ENCODE data around the gene TEX2. TPM values are rescaled to one million over a fixed set of nuclear protein-coding genes. Genes with fewer than 3 reads are reported as not detected.

Gene TEX2
- total RNA-seq, 1 donor from 2014 or later = 41.3 TPM

DNA sequence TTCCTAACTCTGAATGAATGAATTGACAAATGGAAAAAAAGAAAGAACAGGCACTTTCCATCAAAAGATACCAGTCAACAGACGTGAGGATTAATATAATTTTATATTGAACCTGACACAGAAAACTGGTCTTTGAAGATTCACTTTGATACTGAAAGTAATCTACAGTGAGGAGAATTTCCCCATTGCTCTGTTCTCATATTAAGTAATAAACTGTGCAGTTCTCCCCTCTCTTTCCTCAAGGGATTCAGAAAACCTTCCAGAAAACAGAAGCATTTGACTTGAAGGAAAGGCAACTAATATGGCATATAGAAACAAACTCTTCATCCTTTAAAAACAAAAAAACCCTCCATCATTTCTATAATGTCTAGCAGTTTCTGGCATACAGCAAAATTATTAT, 2.2 kb downstream of the TEX2 start:
- Histone ChIP-seq H3K4me1 (peaks cover 25% of the 10 kb centered on the region), H3K9me3 (no peaks in the 10 kb centered on the region), H3K4me3 (peak overlapping the region; percentile 91), H3K36me3 (no peaks in the 10 kb centered on the region), H3K27ac (no peak overlapping the region), H3K27me3 (ENCODE audit: low read depth) (no peaks in the 10 kb centered on the region)
- intact Hi-C loops (cut with DNase I) = no loop called here
- DNase-seq (no peak), ATAC-seq (no peak)
- TF ChIP-seq, protein P1, sequence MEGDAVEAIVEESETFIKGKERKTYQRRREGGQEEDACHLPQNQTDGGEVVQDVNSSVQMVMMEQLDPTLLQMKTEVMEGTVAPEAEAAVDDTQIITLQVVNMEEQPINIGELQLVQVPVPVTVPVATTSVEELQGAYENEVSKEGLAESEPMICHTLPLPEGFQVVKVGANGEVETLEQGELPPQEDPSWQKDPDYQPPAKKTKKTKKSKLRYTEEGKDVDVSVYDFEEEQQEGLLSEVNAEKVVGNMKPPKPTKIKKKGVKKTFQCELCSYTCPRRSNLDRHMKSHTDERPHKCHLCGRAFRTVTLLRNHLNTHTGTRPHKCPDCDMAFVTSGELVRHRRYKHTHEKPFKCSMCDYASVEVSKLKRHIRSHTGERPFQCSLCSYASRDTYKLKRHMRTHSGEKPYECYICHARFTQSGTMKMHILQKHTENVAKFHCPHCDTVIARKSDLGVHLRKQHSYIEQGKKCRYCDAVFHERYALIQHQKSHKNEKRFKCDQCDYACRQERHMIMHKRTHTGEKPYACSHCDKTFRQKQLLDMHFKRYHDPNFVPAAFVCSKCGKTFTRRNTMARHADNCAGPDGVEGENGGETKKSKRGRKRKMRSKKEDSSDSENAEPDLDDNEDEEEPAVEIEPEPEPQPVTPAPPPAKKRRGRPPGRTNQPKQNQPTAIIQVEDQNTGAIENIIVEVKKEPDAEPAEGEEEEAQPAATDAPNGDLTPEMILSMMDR (IDR thresholded peaks at IDR 0.05) = no peak

DNA sequence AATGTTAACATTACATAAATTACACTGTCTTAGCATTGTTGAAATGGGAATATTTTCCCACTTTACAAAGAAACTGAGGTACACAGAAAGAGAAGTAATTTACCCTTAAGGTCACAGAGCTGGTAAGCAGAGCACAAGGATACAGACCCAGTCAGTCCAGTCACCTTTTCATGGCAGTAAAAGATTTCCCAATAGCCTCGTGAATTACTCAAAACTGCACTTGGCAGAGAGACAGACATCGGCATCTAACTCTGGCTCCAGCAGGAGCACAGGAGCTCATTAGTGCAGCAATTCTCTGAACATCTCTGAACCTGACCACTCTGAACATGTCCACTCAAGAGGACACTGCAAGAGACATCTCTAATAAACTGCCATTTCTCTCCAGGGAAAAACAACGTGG, 3.1 kb downstream of the TEX2 start:
- no peak overlapping the region for H3K4me3 ChIP-seq
- no peaks in the 10 kb centered on the region for H3K36me3 ChIP-seq
- H3K4me1 ChIP-seq = peaks cover 25% of the 10 kb centered on the region
- DNase-seq = no peak
- intact Hi-C loops (cut with DNase I) = no loop called here
- no peak overlapping the region for H3K27ac ChIP-seq
- ATAC-seq = no peak
- TF ChIP-seq, protein P1 (IDR thresholded peaks at IDR 0.05) = no peak
- H3K9me3 ChIP-seq = no peaks in the 10 kb centered on the region
- no peaks in the 10 kb centered on the region for H3K27me3 ChIP-seq (ENCODE audit: low read depth)

DNA sequence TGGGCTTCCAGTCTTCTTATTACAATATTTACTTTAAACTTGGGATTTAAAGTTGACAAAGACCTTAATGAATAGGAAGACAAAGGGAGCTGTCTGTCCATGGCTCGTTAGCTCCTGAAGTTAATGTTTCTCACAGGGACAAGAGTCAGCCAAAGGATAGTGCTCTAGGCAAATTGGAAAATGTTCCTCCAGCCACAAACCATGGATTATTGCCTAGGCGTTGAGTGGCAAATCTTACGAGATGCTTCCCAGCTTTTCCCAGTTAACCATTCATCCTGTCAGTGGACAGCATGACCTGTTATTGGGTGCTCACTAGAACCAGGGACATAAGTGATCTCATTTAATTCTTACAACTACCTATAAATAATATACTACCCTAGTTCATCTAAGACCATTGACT, 3.6 kb downstream of the TEX2 start:
- ATAC-seq (no peak), DNase-seq (no peak)
- Histone ChIP-seq H3K36me3 (no peaks in the 10 kb centered on the region), H3K9me3 (no peaks in the 10 kb centered on the region), H3K27me3 (ENCODE audit: low read depth) (no peaks in the 10 kb centered on the region), H3K4me3 (no peak overlapping the region), H3K4me1 (peaks cover 25% of the 10 kb centered on the region), H3K27ac (no peak overlapping the region)
- intact Hi-C loops (cut with DNase I) = no loop called here
- TF ChIP-seq, protein P1 (IDR thresholded peaks at IDR 0.05) = no peak

DNA sequence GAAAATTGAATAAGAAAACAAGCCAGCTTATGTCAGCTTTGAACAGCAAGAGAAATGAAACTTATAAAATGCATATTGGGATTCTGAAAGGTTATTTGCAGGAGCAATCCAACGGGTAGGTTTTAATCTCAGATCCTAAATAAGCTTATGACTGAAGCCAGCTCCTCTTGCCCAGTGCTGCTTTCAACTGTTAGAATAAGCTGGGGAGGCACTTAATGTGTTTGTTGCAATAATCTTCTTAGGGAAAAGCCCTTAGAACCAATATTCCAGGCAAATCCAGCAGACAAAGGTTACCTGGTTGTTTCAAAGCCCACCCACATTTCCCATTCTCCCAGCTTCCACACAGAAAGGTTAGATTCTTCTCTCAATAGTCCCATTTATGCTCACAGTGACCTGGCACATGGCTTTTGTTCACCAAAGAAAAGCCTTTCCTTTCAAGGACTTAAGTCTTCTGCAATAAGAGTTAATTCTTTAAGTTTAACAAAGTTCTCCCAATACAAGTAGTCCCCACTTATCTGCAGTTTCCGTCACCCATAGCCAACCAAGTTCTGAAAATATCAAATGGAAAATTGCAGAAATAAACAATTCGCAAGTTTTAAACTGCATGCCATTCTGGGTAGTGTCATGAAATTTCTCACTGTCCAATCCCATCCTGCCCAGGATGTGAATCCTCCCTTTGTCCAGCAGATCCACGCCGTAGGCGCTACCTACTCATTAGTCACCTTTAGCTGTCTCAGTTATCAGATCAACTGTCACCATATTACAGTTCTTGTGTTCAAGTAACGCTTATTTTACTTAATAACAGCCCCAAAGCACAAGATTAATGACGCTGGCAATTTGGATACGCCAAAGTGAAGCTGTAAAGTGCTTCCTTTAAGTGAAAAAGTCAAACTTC, 5.9 kb downstream of the TEX2 start:
- Histone ChIP-seq H3K27ac (no peak overlapping the region), H3K36me3 (no peaks in the 10 kb centered on the region), H3K4me3 (no peak overlapping the region), H3K4me1 (peaks cover 25% of the 10 kb centered on the region), H3K9me3 (no peaks in the 10 kb centered on the region), H3K27me3 (ENCODE audit: low read depth) (no peaks in the 10 kb centered on the region)
- intact Hi-C loops (cut with DNase I) = no loop called here
- DNase-seq = no peak
- TF ChIP-seq, protein P1 (IDR thresholded peaks at IDR 0.05) = no peak
- no peak for ATAC-seq

DNA sequence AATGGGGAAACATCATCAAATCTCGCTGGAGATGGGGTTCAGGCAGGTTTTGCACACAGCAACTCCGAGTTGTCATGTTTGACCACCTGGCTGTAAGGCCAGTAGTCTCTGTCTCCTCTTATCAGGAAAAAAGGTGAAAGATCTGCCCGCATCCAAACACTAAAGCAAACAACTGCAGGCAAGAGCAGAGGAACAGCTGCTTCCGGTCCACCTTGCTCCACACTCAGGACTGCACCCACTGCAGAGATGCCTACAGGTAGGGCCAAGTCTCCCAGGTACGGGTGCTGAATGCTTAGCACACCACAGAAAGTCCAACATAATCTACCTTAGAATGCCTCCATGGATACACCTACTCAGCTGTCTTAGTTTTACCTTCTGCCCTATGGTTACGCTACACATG, 7.3 kb downstream of the TEX2 start:
- ATAC-seq (no peak), DNase-seq (no peak)
- H3K9me3 ChIP-seq = no peaks in the 10 kb centered on the region
- H3K36me3 ChIP-seq = no peaks in the 10 kb centered on the region
- no peak overlapping the region for H3K27ac ChIP-seq
- intact Hi-C loops (cut with DNase I) = no loop called here
- H3K4me3 ChIP-seq = no peak overlapping the region
- H3K4me1 ChIP-seq = peaks cover 11% of the 10 kb centered on the region
- TF ChIP-seq, protein P1 (IDR thresholded peaks at IDR 0.05) = no peak
- H3K27me3 ChIP-seq (ENCODE audit: low read depth) = no peaks in the 10 kb centered on the region

Measured in lower lobe of right lung (tissue), 2 donors.